Astrocyte (in vitro differentiated cells and primary cell): ENCODE data around the gene OVOL2. TPM values are rescaled to one million over a fixed set of nuclear protein-coding genes. Genes with fewer than 3 reads are reported as not detected.

ENCODE experiments used
- DNase-seq: peaks from one replicate; pipeline ENCODE4 v3.0.0-alpha.2; 2010; ENCODE audit warnings: low read depth
- FAIRE-seq: peaks from 2 replicates; lab custom pipeline; 2011; peaks lifted over from hg19 to GRCh38; lab: Jason Lieb, UNC
- H2AFZ ChIP-seq: 2 replicates; pipeline ENCODE4 v1.6.0; 2012; ENCODE audit warnings: low read depth, low read length, inconsistent platforms
- H3K27ac ChIP-seq: 2 replicates; pipeline ENCODE4 v1.5.1; 2011; ENCODE audit warnings: low read depth, low read length, inconsistent platforms
- H3K27me3 ChIP-seq: 2 replicates; pipeline ENCODE4 v1.6.0; 2011; ENCODE audit warnings: low read length, inconsistent platforms; ENCODE audit not compliant: insufficient read depth
- H3K36me3 ChIP-seq: 2 replicates; pipeline ENCODE4 v1.5.1; 2011; ENCODE audit warnings: low read length, inconsistent platforms; ENCODE audit not compliant: insufficient read depth
- H3K4me1 ChIP-seq: 2 replicates; pipeline ENCODE4 v1.5.1; 2011; ENCODE audit warnings: low read length, inconsistent platforms; ENCODE audit not compliant: insufficient read depth
- H3K4me2 ChIP-seq: 2 replicates; pipeline ENCODE4 v1.6.0; 2012; ENCODE audit warnings: low read length, inconsistent platforms
- H3K4me3 ChIP-seq: 2 replicates; pipeline ENCODE4 v1.5.1; 2011; ENCODE audit warnings: low read depth, mild to moderate bottlenecking, low read length, inconsistent platforms; ENCODE audit not compliant: insufficient read depth
- H3K79me2 ChIP-seq: 2 replicates; pipeline ENCODE4 v1.6.0; 2012; ENCODE audit warnings: mild to moderate bottlenecking, low read length, inconsistent platforms; ENCODE audit not compliant: insufficient read depth
- H3K9ac ChIP-seq: 2 replicates; pipeline ENCODE4 v1.6.0; 2012; ENCODE audit warnings: mild to moderate bottlenecking, low read length, inconsistent platforms
- H3K9me3 ChIP-seq: 2 replicates; pipeline ENCODE4 v1.5.1; 2012; ENCODE audit warnings: low read depth, mild to moderate bottlenecking, low read length, inconsistent platforms; ENCODE audit not compliant: insufficient read depth
- H4K20me1 ChIP-seq: 2 replicates; pipeline ENCODE4 v1.6.0; 2012; ENCODE audit warnings: low read length, inconsistent platforms; ENCODE audit not compliant: insufficient read depth
- H3K27ac Mint-ChIP-seq: one replicate; pipeline ENCODE4 v1.8.0; 2021; ENCODE audit warnings: mild to moderate bottlenecking, mixed read lengths; ENCODE audit not compliant: unreplicated experiment
- H3K27me3 Mint-ChIP-seq: one replicate; pipeline ENCODE4 v1.8.0; 2021; ENCODE audit warnings: low read depth, mixed read lengths; ENCODE audit not compliant: unreplicated experiment
- H3K36me3 Mint-ChIP-seq: one replicate; pipeline ENCODE4 v1.8.0; 2021; ENCODE audit warnings: low read depth, mixed read lengths; ENCODE audit not compliant: unreplicated experiment
- H3K4me1 Mint-ChIP-seq: one replicate; pipeline ENCODE4 v1.8.0; 2021; ENCODE audit warnings: low read depth, mixed read lengths; ENCODE audit not compliant: unreplicated experiment
- H3K4me3 Mint-ChIP-seq: one replicate; pipeline ENCODE4 v1.8.0; 2021; ENCODE audit warnings: mild to moderate bottlenecking, moderate library complexity, mixed read lengths; ENCODE audit not compliant: unreplicated experiment
- H3K9me3 Mint-ChIP-seq: one replicate; pipeline ENCODE4 v1.8.0; 2021; ENCODE audit warnings: mild to moderate bottlenecking, mixed read lengths; ENCODE audit not compliant: unreplicated experiment
- CTCF ChIP-seq: IDR thresholded peaks from 2 replicates; pipeline ENCODE4 v1.5.1; 2011; ENCODE audit warnings: low read depth, mild to moderate bottlenecking, inconsistent platforms, low read length, moderate library complexity; ENCODE audit not compliant: insufficient read depth
- EZH2 ChIP-seq: IDR thresholded peaks from 2 replicates; pipeline ENCODE4 v1.6.1; 2012; ENCODE audit warnings: mild to moderate bottlenecking, low read length, inconsistent platforms; ENCODE audit not compliant: insufficient read depth
- total RNA-seq: library from RNA; stranded (reverse); gene quantifications from 2 replicates; pipeline ENCODE4 v1.2.1, GENCODE V29; 2021

Gene OVOL2
- total RNA-seq, 1 donor from 2014 or later: 0.57 TPM

DNA sequence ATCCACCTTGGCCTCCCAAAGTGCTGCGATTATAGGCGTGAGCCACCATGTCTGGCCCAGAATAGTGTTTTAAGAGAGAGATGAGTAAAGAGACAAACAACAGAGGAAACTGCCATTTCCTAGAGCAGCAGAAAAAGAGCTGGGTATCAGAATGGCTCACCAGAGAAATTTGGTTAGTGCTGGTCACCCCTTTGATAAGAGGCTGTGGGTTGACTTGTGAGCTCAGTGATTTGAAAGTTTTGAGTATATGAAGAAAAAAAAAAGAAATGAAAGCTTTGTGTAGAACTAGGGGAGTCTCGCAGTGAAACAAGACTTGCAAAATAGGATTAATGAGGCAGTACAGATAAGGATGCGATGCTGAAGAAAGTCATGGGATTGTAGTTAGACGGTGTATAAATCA is 59.3 kb downstream of the OVOL2 start:
- TF ChIP-seq CTCF (no peak), EZH2 (no peak)
- DNase-seq: no peak
- Histone ChIP-seq H3K79me2 (no peaks in the 10 kb centered on the region), H3K4me3 (no peak overlapping the region), H3K4me1 (peaks cover 10% of the 10 kb centered on the region), H2AFZ (no peak overlapping the region), H3K27ac (no peak overlapping the region), H3K4me2 (no peak overlapping the region), H4K20me1 (no peaks in the 10 kb centered on the region), H3K9ac (no peak overlapping the region), H3K27me3 (no peaks in the 10 kb centered on the region), H3K9me3 (no peaks in the 10 kb centered on the region), H3K36me3 (no peaks in the 10 kb centered on the region)
- no peak for FAIRE-seq
- H3K27ac Mint-ChIP-seq: no peak overlapping the region
- H3K4me1 Mint-ChIP-seq: peaks cover 6% of the 10 kb centered on the region
- no peaks in the 10 kb centered on the region for H3K9me3 Mint-ChIP-seq
- no peaks in the 10 kb centered on the region for H3K36me3 Mint-ChIP-seq
- peaks cover 4% of the 10 kb centered on the region for H3K27me3 Mint-ChIP-seq
- H3K4me3 Mint-ChIP-seq: no peak overlapping the region

DNA sequence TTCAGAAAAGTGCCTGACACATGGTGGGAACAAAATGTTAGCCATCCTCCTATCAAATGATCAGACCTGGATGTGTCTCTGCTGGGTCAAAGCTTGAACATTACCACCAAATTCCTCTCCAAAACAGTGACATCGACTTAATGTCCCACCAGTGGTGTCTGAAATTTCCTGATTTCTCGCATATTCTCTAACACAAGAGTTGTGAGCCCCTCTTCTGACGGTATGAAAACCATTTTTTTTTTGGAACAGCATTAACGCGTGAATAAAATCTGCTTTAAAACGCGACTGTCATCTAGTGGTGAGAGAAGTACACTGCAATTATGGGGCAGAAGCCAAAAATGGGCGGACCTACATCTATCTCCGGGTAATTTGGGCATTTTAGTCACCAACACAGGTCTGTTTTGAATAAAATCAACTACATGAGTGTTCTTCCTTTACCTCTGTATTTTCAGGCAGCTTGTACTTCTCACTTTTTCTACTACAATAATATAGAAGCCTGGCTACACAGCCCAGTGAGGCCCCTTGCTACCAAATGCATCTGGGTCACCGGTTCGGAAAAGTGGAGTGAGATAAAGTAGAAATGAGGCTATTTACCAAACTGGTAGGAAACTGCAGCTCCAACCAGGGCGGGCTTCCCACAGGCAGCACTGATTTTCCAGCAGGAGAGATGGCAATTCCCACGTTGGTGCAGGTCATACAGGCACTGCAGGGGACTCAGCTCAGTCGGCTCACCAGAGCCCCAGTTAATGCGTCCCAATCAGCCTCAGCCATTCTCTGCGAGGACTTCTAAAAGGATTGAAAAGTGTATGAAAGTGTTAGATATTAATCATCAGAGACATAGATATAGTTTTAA is 61.5 kb downstream of the OVOL2 start:
- peaks cover 11% of the 10 kb centered on the region for H3K4me1 ChIP-seq
- H3K9me3 Mint-ChIP-seq: no peaks in the 10 kb centered on the region
- no peaks in the 10 kb centered on the region for H4K20me1 ChIP-seq
- H3K79me2 ChIP-seq: no peaks in the 10 kb centered on the region
- H3K4me3 Mint-ChIP-seq: no peak overlapping the region
- H3K36me3 Mint-ChIP-seq: no peaks in the 10 kb centered on the region
- no peak overlapping the region for H3K4me3 ChIP-seq
- no peaks in the 10 kb centered on the region for H3K9me3 ChIP-seq
- peak overlapping the region; percentile 26 for H2AFZ ChIP-seq
- peak overlapping the region; percentile 3 for H3K9ac ChIP-seq
- H3K36me3 ChIP-seq: no peaks in the 10 kb centered on the region
- H3K27me3 ChIP-seq: no peaks in the 10 kb centered on the region
- H3K27ac ChIP-seq: no peak overlapping the region
- H3K27me3 Mint-ChIP-seq: peaks cover 4% of the 10 kb centered on the region
- TF ChIP-seq CTCF (peak; percentile 100), EZH2 (no peak)
- DNase-seq: peak; percentile 47
- peak overlapping the region; percentile 30 for H3K4me2 ChIP-seq
- H3K4me1 Mint-ChIP-seq: peaks cover 3% of the 10 kb centered on the region
- FAIRE-seq: peak; percentile 75
- H3K27ac Mint-ChIP-seq: no peak overlapping the region

DNA sequence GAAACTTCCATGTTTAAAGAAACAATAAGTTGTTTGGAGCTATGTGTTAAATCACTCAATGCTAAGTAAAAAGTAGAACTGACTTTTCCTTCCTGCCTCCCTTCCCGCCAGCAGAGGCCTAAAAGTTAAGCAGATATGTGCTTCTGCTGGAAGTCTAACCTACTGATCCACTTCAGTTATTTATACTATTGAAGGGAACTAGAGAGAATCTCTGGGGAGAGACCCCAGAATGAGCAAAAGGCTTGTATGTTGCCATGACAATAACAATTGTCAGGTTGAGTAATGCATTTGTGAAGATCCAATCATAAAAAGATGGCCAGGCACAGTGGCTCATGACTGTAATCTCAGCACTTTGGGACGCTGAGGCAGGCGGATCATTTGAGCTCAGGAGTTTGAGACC is 64.2 kb downstream of the OVOL2 start:
- no peak overlapping the region for H2AFZ ChIP-seq
- H3K27ac ChIP-seq: no peak overlapping the region
- peaks cover 11% of the 10 kb centered on the region for H3K4me1 ChIP-seq
- Mint-ChIP-seq H3K27me3 (peaks cover 1% of the 10 kb centered on the region), H3K36me3 (no peaks in the 10 kb centered on the region), H3K27ac (no peak overlapping the region), H3K9me3 (no peaks in the 10 kb centered on the region), H3K4me1 (peaks cover 3% of the 10 kb centered on the region), H3K4me3 (no peak overlapping the region)
- DNase-seq: no peak
- no peaks in the 10 kb centered on the region for H3K9me3 ChIP-seq
- no peaks in the 10 kb centered on the region for H3K27me3 ChIP-seq
- H3K79me2 ChIP-seq: no peaks in the 10 kb centered on the region
- FAIRE-seq: no peak
- no peaks in the 10 kb centered on the region for H4K20me1 ChIP-seq
- no peak overlapping the region for H3K9ac ChIP-seq
- TF ChIP-seq CTCF: no peak
- no peak for TF ChIP-seq EZH2
- no peak overlapping the region for H3K4me2 ChIP-seq
- H3K36me3 ChIP-seq: peaks cover 10% of the 10 kb centered on the region
- H3K4me3 ChIP-seq: no peak overlapping the region
